ENCODE results near the gene LRP4.

LRP4 gene

DNA sequence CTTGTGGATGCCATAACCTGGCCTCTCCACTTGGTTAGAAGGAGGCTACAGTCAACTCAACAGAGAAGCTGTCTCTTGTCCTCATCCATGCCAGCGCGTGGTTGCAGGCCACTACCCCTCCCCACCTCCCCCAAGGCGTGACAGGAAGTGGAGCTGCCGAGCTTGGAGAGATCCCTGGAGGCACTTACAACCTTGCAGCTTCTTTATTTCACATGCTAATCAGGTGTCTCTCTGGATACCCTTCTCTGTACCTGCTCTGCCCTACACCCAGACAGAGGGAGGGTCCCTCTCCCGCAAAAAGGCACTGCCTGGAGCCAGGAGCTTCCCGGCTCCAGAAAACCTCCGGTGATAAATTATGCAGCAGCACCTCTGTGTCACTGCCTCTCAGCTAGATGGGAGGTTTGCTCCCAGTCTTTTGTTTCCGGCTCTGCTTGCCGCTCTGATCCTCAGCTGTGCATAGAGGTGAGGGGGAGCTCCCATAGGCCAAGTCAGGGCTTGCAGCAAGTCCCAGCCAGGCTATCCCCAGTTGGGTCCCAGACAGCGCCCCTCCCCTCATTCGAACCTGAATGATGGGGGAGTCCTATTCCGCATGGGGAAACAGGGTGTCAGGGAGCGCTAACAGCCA, 5.7 kb downstream of the LRP4 start:
- no peaks in the 10 kb centered on the region for H3K36me3 ChIP-seq (ENCODE audit: control insufficient read depth in 5 of 5, insufficient read depth in 5 of 5, low read length in 5 of 5)
- no peak overlapping the region for H3K4me3 ChIP-seq (ENCODE audit: low read depth in 1 of 5, low read length in 5 of 5)
- H3K27me3 ChIP-seq (ENCODE audit: control insufficient read depth in 5 of 5, insufficient read depth in 4 of 5, low read length in 5 of 5): peaks cover 14 to 51% (median 38%) of the 10 kb centered on the region in 5 donors
- H3K9me3 ChIP-seq (ENCODE audit: control insufficient read depth in 5 of 5, low read length in 5 of 5): no peaks in the 10 kb centered on the region
- no peak overlapping the region for H3K27ac ChIP-seq (ENCODE audit: low read depth, low read length)
- no peak overlapping the region for H3K9ac ChIP-seq (ENCODE audit: low read length in 5 of 5)
- H3K4me1 ChIP-seq (ENCODE audit: control insufficient read depth in 5 of 5, insufficient read depth in 5 of 5, low read length in 5 of 5): peaks cover 0 to 17% (median 16%) of the 10 kb centered on the region in 5 donors

DNA sequence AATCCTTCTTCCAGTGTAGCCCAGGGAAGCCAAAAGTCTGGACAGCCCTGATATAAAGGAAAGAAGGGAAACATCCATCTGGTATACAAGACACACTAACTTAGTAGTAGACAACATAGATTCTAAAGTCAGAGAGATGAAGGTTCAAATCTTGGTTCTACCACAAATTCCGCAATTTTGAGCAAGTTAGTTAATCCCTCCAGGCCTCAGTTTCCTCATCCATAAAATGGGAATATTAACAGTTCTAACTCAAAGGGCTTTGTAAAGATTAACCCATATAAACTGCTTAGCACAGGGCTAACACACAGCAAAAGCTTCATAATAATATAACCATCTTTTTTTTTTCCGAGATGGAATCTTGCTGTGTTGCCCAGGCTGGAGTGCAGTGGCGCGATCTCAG, 10.7 kb downstream of the LRP4 start:
- no peak overlapping the region for H3K27ac ChIP-seq (ENCODE audit: low read depth, low read length)
- no peak overlapping the region for H3K4me3 ChIP-seq (ENCODE audit: low read depth in 1 of 5, low read length in 5 of 5)
- no peaks in the 10 kb centered on the region for H3K9me3 ChIP-seq (ENCODE audit: control insufficient read depth in 5 of 5, low read length in 5 of 5)
- no peak overlapping the region for H3K9ac ChIP-seq (ENCODE audit: low read length in 5 of 5)
- peaks cover 0 to 12% (median 5%) of the 10 kb centered on the region in 5 donors for H3K27me3 ChIP-seq (ENCODE audit: control insufficient read depth in 5 of 5, insufficient read depth in 4 of 5, low read length in 5 of 5)
- H3K36me3 ChIP-seq (ENCODE audit: control insufficient read depth in 5 of 5, insufficient read depth in 5 of 5, low read length in 5 of 5): no peaks in the 10 kb centered on the region
- H3K4me1 ChIP-seq (ENCODE audit: control insufficient read depth in 5 of 5, insufficient read depth in 5 of 5, low read length in 5 of 5): peaks cover 0 to 2% (median 0%) of the 10 kb centered on the region in 5 donors

DNA sequence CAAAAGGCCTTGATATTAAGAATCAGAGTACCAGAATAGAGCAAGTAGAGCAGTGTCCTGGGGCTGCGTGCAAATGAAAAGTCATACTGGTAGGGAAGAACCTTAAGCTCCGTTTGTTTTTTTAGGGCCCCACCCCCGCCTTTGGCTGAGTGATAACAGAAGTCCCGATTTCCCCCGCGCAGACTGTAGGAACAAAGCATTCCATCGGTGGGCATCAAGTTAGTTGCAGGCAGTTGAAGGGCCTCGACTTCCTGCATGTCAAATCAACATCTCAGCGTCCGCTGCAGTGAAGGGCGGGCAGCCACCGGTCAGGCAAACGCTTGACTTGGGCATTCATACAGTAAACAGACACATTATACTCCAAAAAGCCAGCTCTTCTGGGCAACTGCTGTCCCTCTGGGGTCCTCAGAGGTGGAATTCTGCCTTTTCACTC, 11.7 kb downstream of the LRP4 start:
- Histone ChIP-seq H3K9ac (ENCODE audit: low read length in 5 of 5) (no peak overlapping the region), H3K36me3 (ENCODE audit: control insufficient read depth in 5 of 5, insufficient read depth in 5 of 5, low read length in 5 of 5) (no peaks in the 10 kb centered on the region), H3K4me3 (ENCODE audit: low read depth in 1 of 5, low read length in 5 of 5) (no peak overlapping the region), H3K27ac (ENCODE audit: low read depth, low read length) (no peak overlapping the region), H3K4me1 (ENCODE audit: control insufficient read depth in 5 of 5, insufficient read depth in 5 of 5, low read length in 5 of 5) (peaks cover 0 to 2% (median 0%) of the 10 kb centered on the region in 5 donors), H3K9me3 (ENCODE audit: control insufficient read depth in 5 of 5, low read length in 5 of 5) (no peaks in the 10 kb centered on the region), H3K27me3 (ENCODE audit: control insufficient read depth in 5 of 5, insufficient read depth in 4 of 5, low read length in 5 of 5) (peaks cover 0 to 4% (median 0%) of the 10 kb centered on the region in 5 donors)

DNA sequence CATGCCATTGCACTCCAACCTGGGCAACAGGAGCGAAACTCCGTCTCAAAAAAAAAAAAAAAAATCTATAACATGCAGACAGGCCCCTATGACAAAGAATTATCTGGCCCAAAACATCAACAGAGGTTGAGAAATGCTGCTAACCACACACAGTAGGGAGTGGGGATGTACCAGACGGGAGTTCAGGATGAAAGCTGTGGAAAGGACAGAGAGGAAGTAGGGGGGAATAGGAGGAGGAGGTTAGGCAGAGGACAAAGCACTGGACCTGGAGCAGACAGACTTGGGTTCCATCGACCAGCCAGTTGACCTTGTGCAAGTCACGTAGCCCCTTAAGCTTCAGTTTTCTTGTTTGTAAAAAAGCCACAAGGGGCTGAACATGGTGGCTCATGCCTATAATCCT, 12.5 kb downstream of the LRP4 start:
- H3K27ac ChIP-seq (ENCODE audit: low read depth, low read length): no peak overlapping the region
- peaks cover 0 to 2% (median 0%) of the 10 kb centered on the region in 5 donors for H3K4me1 ChIP-seq (ENCODE audit: control insufficient read depth in 5 of 5, insufficient read depth in 5 of 5, low read length in 5 of 5)
- H3K36me3 ChIP-seq (ENCODE audit: control insufficient read depth in 5 of 5, insufficient read depth in 5 of 5, low read length in 5 of 5): no peaks in the 10 kb centered on the region
- H3K4me3 ChIP-seq (ENCODE audit: low read depth in 1 of 5, low read length in 5 of 5): no peak overlapping the region
- H3K9ac ChIP-seq (ENCODE audit: low read length in 5 of 5): no peak overlapping the region
- H3K9me3 ChIP-seq (ENCODE audit: control insufficient read depth in 5 of 5, low read length in 5 of 5): no peaks in the 10 kb centered on the region
- H3K27me3 ChIP-seq (ENCODE audit: control insufficient read depth in 5 of 5, insufficient read depth in 4 of 5, low read length in 5 of 5): no peaks in the 10 kb centered on the region

DNA sequence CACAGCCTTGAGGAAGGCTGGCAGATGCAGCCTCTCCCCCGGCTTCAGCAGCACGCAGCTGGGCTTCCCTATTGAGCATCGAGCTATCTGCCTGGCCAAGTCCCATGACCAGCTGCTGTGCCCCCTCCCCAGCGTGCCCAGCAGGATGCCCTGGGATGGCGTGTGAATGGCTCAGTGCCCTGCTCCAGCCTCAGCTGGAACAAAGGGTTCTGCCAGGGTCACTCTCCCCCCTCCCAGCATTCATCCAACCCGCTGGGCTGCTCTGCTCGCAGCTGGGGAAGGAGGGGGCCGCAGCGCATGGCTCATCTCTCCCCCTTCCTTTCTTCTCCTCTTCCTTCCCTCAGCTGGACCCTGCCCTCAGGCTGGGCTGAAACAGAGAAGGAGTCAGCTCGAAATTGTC, 14.5 kb downstream of the LRP4 start:
- Histone ChIP-seq H3K4me1 (ENCODE audit: control insufficient read depth in 5 of 5, insufficient read depth in 5 of 5, low read length in 5 of 5) (peaks cover 0 to 2% (median 0%) of the 10 kb centered on the region in 5 donors), H3K9me3 (ENCODE audit: control insufficient read depth in 5 of 5, low read length in 5 of 5) (no peaks in the 10 kb centered on the region), H3K4me3 (ENCODE audit: low read depth in 1 of 5, low read length in 5 of 5) (no peak overlapping the region), H3K36me3 (ENCODE audit: control insufficient read depth in 5 of 5, insufficient read depth in 5 of 5, low read length in 5 of 5) (no peaks in the 10 kb centered on the region), H3K27ac (ENCODE audit: low read depth, low read length) (no peak overlapping the region), H3K9ac (ENCODE audit: low read length in 5 of 5) (no peak overlapping the region), H3K27me3 (ENCODE audit: control insufficient read depth in 5 of 5, insufficient read depth in 4 of 5, low read length in 5 of 5) (no peaks in the 10 kb centered on the region)

DNA sequence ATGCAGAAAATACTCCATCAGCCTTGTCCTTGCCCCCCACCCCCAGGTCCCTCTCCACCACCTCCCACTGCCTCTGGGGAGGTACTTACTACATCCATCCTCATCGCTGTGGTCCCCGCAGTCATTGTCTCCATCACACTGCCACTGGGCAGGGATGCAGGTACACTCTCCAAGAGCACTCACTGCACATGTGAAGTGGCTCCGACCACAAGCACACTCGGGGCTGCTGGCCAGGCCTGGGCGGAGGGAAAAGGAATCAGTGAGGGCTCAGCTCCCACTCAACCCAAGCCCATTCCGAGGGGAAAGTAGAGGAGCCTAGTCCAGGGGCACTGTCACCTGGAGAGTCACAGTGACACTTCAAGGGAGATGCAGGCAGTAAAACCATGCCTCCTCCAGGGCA, 15.7 kb downstream of the LRP4 start:
- Histone ChIP-seq H3K27me3 (ENCODE audit: control insufficient read depth in 5 of 5, insufficient read depth in 4 of 5, low read length in 5 of 5) (no peaks in the 10 kb centered on the region), H3K9ac (ENCODE audit: low read length in 5 of 5) (no peak overlapping the region), H3K36me3 (ENCODE audit: control insufficient read depth in 5 of 5, insufficient read depth in 5 of 5, low read length in 5 of 5) (no peaks in the 10 kb centered on the region), H3K9me3 (ENCODE audit: control insufficient read depth in 5 of 5, low read length in 5 of 5) (no peaks in the 10 kb centered on the region), H3K27ac (ENCODE audit: low read depth, low read length) (no peak overlapping the region), H3K4me1 (ENCODE audit: control insufficient read depth in 5 of 5, insufficient read depth in 5 of 5, low read length in 5 of 5) (peaks cover 0 to 2% (median 0%) of the 10 kb centered on the region in 5 donors), H3K4me3 (ENCODE audit: low read depth in 1 of 5, low read length in 5 of 5) (no peak overlapping the region)

DNA sequence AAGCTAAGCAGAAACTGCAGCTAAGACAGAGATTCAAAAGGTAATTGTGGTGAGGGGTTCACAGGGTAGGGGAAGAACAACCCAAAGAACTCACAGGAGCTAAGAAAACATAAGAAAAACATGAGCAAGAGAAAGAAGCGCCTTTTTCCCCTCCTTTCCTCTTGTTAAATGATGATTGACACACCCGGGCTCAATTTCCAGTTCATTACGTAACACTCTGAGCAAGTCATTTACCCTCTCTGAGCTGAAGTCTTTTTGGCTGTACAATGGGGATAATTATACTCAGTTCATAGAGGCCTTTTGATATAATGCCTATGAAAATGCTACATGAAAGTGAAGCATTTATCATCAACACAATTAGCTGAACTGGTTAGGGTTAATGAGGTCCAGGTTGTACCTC, 17.2 kb downstream of the LRP4 start:
- Histone ChIP-seq H3K27ac (ENCODE audit: low read depth, low read length) (no peak overlapping the region), H3K4me3 (ENCODE audit: low read depth in 1 of 5, low read length in 5 of 5) (no peak overlapping the region), H3K4me1 (ENCODE audit: control insufficient read depth in 5 of 5, insufficient read depth in 5 of 5, low read length in 5 of 5) (peaks cover 0 to 2% (median under 1%) of the 10 kb centered on the region in 5 donors), H3K27me3 (ENCODE audit: control insufficient read depth in 5 of 5, insufficient read depth in 4 of 5, low read length in 5 of 5) (no peaks in the 10 kb centered on the region), H3K9ac (ENCODE audit: low read length in 5 of 5) (no peak overlapping the region), H3K9me3 (ENCODE audit: control insufficient read depth in 5 of 5, low read length in 5 of 5) (no peaks in the 10 kb centered on the region), H3K36me3 (ENCODE audit: control insufficient read depth in 5 of 5, insufficient read depth in 5 of 5, low read length in 5 of 5) (no peaks in the 10 kb centered on the region)

DNA sequence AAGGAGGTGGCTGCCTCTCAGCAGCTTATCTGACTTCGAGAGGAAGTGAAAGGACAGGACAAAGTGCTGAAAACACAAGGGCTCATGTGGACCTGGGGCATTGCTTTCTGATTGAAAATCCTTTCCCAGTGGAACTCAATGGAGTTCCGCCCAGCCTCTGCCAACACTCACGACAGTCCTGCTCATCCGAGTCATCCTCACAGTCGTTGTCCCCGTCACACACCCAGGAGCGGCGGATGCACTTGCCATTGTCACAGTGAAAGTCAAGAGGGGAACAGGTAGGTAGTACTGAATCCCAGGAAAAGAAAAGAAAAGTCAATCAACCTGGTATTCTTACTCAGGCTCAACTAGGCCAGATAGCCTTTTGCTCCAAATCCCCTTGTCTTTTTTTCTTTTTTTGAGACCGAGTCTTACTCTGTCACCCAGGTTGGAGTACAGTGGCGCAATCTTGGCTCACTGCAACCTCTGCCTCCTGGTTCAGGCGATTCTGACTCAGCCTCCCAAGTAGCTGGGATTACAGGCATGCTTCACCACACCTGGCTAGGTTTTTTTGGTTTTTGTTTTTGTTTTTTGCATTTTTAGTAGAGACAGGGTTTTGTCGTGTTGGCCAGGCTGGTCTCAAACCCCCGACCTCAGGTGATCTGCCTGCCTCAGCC, 18.1 kb downstream of the LRP4 start:
- H3K9me3 ChIP-seq (ENCODE audit: control insufficient read depth in 5 of 5, low read length in 5 of 5): no peaks in the 10 kb centered on the region
- no peak overlapping the region for H3K9ac ChIP-seq (ENCODE audit: low read length in 5 of 5)
- no peaks in the 10 kb centered on the region for H3K27me3 ChIP-seq (ENCODE audit: control insufficient read depth in 5 of 5, insufficient read depth in 4 of 5, low read length in 5 of 5)
- H3K4me1 ChIP-seq (ENCODE audit: control insufficient read depth in 5 of 5, insufficient read depth in 5 of 5, low read length in 5 of 5): peaks cover 0 to 7% (median 5%) of the 10 kb centered on the region in 5 donors
- no peak overlapping the region for H3K27ac ChIP-seq (ENCODE audit: low read depth, low read length)
- H3K36me3 ChIP-seq (ENCODE audit: control insufficient read depth in 5 of 5, insufficient read depth in 5 of 5, low read length in 5 of 5): no peaks in the 10 kb centered on the region
- no peak overlapping the region for H3K4me3 ChIP-seq (ENCODE audit: low read depth in 1 of 5, low read length in 5 of 5)

DNA sequence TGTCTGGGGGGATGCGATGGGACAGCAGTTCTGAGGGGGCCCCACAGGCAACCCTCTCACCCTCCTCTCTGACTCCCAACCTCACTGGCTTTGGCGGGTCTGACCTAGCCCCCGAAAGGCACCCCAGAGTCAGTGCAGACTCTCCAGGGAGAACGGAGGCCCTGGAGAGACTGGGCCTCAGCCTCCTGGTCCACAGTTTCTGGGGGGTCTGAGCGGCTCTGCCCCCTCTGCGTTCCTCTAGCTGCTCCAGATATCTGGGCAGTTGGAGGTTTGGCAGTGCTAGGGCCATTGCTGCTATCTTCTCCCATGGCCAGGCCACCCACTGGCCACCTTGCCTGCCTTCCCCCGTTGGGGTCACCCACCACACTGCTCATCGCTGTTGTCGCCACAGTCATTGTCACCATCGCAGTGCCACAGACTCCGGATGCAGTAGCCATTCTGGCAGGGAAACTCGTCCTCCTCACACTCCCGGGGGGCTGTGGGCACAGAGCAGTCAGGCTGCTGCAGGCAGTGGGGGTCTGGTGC, 18.8 kb downstream of the LRP4 start:
- H3K27me3 ChIP-seq (ENCODE audit: control insufficient read depth in 5 of 5, insufficient read depth in 4 of 5, low read length in 5 of 5): no peaks in the 10 kb centered on the region
- no peaks in the 10 kb centered on the region for H3K36me3 ChIP-seq (ENCODE audit: control insufficient read depth in 5 of 5, insufficient read depth in 5 of 5, low read length in 5 of 5)
- H3K4me1 ChIP-seq (ENCODE audit: control insufficient read depth in 5 of 5, insufficient read depth in 5 of 5, low read length in 5 of 5): peaks cover 0 to 7% (median 5%) of the 10 kb centered on the region in 5 donors
- H3K27ac ChIP-seq (ENCODE audit: low read depth, low read length): no peak overlapping the region
- H3K9me3 ChIP-seq (ENCODE audit: control insufficient read depth in 5 of 5, low read length in 5 of 5): no peaks in the 10 kb centered on the region
- no peak overlapping the region for H3K4me3 ChIP-seq (ENCODE audit: low read depth in 1 of 5, low read length in 5 of 5)
- no peak overlapping the region for H3K9ac ChIP-seq (ENCODE audit: low read length in 5 of 5)

DNA sequence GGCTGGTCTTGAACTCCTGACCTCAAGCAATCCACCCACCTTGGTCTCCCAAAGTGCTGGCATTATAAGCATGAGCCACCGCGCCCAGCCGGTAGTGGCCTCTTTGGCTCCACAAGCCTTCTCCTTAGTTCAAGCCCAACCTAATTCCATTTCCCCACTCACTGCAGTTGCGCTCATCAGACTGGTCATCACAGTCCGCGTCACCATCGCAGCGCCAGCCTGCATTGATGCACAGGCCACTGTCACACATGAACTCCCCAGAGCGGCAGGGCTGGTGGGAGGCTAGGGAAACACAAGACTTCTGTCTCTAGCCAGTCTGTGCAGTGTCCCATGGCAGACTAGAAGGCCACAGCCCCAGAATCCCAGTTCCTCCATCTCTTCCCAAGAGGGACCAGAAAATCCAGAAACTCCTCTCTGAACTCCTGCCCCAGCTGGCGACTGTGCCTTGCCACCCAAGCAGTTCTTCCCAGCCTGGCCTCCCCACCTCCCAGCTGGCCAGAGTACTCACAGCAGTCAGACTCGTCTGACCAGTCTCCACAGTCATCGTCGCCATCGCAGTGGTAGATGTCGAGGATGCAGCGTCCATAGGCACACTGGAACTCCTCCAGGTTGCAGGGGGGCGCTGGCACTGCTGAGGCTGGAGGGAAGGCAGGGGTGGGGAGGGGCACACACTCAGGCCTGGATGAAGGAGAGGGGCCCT, 19.8 kb downstream of the LRP4 start:
- no peak overlapping the region for H3K9ac ChIP-seq (ENCODE audit: low read length in 5 of 5)
- H3K9me3 ChIP-seq (ENCODE audit: control insufficient read depth in 5 of 5, low read length in 5 of 5): no peaks in the 10 kb centered on the region
- H3K4me3 ChIP-seq (ENCODE audit: low read depth in 1 of 5, low read length in 5 of 5): no peak overlapping the region
- H3K36me3 ChIP-seq (ENCODE audit: control insufficient read depth in 5 of 5, insufficient read depth in 5 of 5, low read length in 5 of 5): peaks cover 0 to 2% (median 0%) of the 10 kb centered on the region in 5 donors
- H3K27me3 ChIP-seq (ENCODE audit: control insufficient read depth in 5 of 5, insufficient read depth in 4 of 5, low read length in 5 of 5): no peaks in the 10 kb centered on the region
- H3K27ac ChIP-seq (ENCODE audit: low read depth, low read length): no peak overlapping the region
- H3K4me1 ChIP-seq (ENCODE audit: control insufficient read depth in 5 of 5, insufficient read depth in 5 of 5, low read length in 5 of 5): peaks cover 0 to 7% (median 5%) of the 10 kb centered on the region in 5 donors
